Activated T-helper 17 cell treated with anti-CD3 and anti-CD28 coated beads, Interleukin-2, amount 50 U/mL, for 72 hours (primary cell): Measurements from ENCODE around the gene DVL3. TPM values are rescaled to one million over a fixed set of nuclear protein-coding genes. Genes with fewer than 3 reads are reported as not detected.
"Not testable (repeated sequence)": the region's sequence is repeated elsewhere in the genome, so short reads cannot be mapped to it uniquely, and the experiment has no call there.

Source experiments
- ATAC-seq: fragments of 150-1000 bp; cut with Tn5 transposase; replicated peaks from 2 replicates; pipeline ENCODE4 v1.10.0; 2021; ENCODE audit warnings: mild to moderate bottlenecking, moderate library complexity
- H3K27ac Mint-ChIP-seq: one replicate; pipeline ENCODE4 v1.8.0; 2022; ENCODE audit warnings: mixed read lengths
- H3K27me3 Mint-ChIP-seq: one replicate; pipeline ENCODE4 v1.8.0; 2022; ENCODE audit warnings: mixed read lengths
- H3K36me3 Mint-ChIP-seq: one replicate; pipeline ENCODE4 v1.8.0; 2022; ENCODE audit warnings: low read depth, mild to moderate bottlenecking, mixed read lengths
- H3K4me1 Mint-ChIP-seq: one replicate; pipeline ENCODE4 v1.8.0; 2022; ENCODE audit warnings: mixed read lengths
- H3K4me3 Mint-ChIP-seq: one replicate; pipeline ENCODE4 v1.8.0; 2022; ENCODE audit warnings: mild to moderate bottlenecking, mixed read lengths
- H3K9me3 Mint-ChIP-seq: one replicate; pipeline ENCODE4 v1.8.0; 2022; ENCODE audit warnings: mixed read lengths
- total RNA-seq, 2 donors: library from RNA; stranded (reverse); gene quantifications; one replicate each; pipeline ENCODE4 v1.2.3, GENCODE V29; 2022

DVL3 gene
- total RNA-seq: 10 to 100 TPM; 40.3 to 42.5 TPM

DNA sequence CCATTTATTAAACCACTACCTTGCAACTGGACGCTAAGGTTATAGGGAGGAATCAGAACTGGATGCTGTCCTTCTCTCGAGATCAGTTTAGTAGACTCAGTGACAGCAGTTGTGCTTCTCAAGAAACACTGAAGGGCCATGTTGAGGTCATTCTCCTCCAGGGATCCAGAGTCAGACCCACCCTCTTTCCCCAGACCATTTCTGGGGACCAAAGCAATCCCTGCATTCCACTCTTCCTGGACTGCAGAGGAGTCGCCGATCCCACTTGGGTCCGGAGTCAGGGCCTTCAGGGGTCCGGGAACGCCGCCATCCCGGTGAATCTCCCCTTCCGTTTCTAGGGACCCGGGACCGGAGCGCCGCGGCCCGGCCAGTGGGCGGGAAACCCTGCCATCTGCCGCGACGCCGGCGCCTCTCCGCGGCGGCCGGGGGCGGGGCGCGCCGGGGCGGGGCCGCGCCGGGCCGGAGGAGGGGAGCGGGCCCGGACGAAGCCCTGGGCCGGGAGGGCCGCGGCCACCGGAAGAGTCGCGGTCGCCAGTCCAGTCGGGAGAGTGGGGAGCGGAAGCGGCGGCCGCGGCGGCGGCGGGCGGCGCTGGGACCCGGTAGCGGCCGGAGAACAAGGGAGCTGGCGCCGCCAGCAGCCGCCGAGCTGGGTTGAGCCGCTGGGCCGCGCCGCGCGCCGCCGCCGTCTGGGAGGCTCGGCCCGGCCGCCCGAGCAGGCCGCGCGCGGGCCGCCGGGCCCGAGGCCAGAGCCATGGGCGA is at the start of gene DVL3:
TSS of gene DVL3 (plus strand) at position 493 of the 759 bp plus-strand sequence. CDS start at position 752, 259 bp downstream.
- Mint-ChIP-seq H3K27me3 (no peaks in the 10 kb centered on the region), H3K4me1 (peaks cover 5% of the 10 kb centered on the region), H3K4me3 (peak within 1 kb of the TSS; percentile 94), H3K27ac (peak within 1 kb of the TSS; percentile 92), H3K36me3 (peaks cover 5% of the 10 kb centered on the region), H3K9me3 (no peaks in the 10 kb centered on the region)
- peak; percentile 83 for ATAC-seq

DNA sequence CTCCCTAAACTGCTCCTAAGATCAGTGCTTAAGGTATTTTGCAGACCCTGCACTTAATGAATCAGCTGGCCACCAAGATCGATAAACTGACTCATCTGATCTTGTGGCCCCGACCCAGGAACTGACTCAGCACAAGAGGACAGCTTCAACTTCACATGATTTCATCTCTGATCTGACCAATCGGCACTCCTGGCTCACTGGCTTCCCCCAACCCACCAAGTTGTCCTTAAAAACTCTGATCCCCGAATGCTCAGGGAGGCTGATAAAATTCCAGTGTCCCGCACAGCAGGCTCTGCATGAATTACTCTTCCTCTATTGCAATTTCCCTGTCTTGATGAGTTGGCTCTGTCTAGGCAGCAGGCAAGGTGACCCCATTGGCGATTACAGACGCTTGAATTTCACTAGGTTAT is 44.9 kb upstream of the DVL3 start:
- no peaks in the 10 kb centered on the region for H3K4me1 Mint-ChIP-seq
- H3K27ac Mint-ChIP-seq: no peak overlapping the region
- no peaks in the 10 kb centered on the region for H3K9me3 Mint-ChIP-seq
- no peak overlapping the region for H3K4me3 Mint-ChIP-seq
- no peaks in the 10 kb centered on the region for H3K27me3 Mint-ChIP-seq
- H3K36me3 Mint-ChIP-seq: no peaks in the 10 kb centered on the region
- peak; percentile 34 for ATAC-seq

DNA sequence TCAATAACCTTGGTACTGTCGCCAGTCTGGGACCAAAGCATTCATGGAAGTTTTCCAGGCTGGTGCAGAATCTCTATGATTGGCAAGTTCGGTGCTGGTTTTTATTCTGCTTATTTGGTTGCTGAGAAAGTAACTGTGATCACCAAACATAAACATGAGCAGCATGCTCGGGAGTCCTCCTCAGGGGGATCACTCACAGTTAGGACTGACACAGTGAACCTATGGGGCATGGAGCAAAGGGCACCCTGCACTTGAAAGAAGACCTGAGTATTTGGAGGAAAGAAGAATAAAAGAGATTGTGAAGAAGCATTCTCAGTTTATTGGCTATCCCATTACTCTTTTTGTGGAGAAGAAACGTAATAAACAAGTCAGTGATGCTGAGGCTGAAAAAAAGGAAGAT is 39.2 kb upstream of the DVL3 start:
- no peaks in the 10 kb centered on the region for H3K9me3 Mint-ChIP-seq
- no peaks in the 10 kb centered on the region for H3K27me3 Mint-ChIP-seq
- no peaks in the 10 kb centered on the region for H3K4me1 Mint-ChIP-seq
- ATAC-seq: no peak
- no peaks in the 10 kb centered on the region for H3K36me3 Mint-ChIP-seq
- H3K4me3 Mint-ChIP-seq: no peak overlapping the region
- no peak overlapping the region for H3K27ac Mint-ChIP-seq

DNA sequence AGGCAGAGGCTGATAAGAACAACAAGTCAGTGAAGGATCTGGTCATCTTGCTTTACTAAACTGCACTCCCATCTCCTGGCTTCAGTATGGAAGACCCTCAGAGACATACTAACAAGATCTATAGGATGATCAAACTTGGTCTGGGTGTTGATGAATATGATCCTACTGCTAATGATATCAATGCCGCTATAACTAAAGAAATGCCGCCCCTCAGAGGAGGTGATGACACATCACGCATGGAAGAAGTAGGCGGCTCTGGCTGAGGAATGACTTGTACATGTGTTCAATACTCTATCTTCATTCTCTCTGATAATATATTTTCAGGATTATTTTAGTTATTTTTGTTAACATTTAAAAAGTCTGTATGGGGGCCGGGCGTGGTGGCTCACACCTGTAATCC is 37.5 kb upstream of the DVL3 start:
- no peak overlapping the region for H3K4me3 Mint-ChIP-seq
- ATAC-seq: no peak
- no peaks in the 10 kb centered on the region for H3K4me1 Mint-ChIP-seq
- H3K27me3 Mint-ChIP-seq: no peaks in the 10 kb centered on the region
- H3K36me3 Mint-ChIP-seq: no peaks in the 10 kb centered on the region
- H3K27ac Mint-ChIP-seq: no peak overlapping the region
- no peaks in the 10 kb centered on the region for H3K9me3 Mint-ChIP-seq

DNA sequence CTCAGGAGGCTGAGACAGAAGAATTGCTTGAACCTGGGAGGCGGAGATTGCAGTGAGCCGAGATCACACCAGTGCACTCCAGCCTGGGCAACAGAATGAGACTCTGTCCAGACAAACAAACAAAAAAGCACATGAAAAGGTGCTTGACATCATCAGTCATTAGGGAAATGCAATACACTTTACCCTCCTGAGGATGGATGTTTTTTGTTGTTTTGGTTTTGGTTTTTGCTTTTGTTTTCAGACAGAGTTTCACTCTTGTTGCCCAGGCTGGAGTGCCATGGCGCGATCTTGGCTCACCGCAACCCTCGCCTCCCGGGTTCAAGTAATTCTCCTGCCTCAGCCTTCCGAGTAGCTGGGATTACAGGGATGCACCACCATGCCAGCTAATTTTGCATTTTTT is 34.1 kb upstream of the DVL3 start:
- H3K27me3 Mint-ChIP-seq, H3K9me3 Mint-ChIP-seq, ATAC-seq, H3K4me1 Mint-ChIP-seq, H3K4me3 Mint-ChIP-seq, H3K36me3 Mint-ChIP-seq, H3K27ac Mint-ChIP-seq: not testable (repeated sequence)

DNA sequence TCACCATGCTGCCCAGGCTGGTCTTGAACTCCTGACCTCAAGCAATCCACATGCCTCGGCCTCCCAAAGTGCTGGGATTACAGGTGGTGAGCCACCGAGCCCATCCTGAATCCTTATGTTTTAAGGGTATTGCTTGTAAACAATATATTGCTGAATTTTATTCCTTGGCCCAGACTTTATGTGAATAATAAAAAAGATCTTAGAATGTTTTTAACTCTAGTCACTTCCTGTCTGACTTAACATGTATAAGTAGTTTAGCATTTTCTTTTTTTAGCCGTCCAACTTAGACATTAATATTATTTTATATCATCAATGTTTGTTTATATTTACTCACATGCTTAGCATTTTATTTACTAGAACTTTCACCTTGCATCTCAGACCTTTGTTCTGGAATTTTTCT is 29.2 kb upstream of the DVL3 start:
- Mint-ChIP-seq H3K27me3 (no peaks in the 10 kb centered on the region), H3K27ac (no peak overlapping the region), H3K4me3 (no peak overlapping the region), H3K36me3 (no peaks in the 10 kb centered on the region), H3K4me1 (no peaks in the 10 kb centered on the region), H3K9me3 (no peaks in the 10 kb centered on the region)
- ATAC-seq: no peak

DNA sequence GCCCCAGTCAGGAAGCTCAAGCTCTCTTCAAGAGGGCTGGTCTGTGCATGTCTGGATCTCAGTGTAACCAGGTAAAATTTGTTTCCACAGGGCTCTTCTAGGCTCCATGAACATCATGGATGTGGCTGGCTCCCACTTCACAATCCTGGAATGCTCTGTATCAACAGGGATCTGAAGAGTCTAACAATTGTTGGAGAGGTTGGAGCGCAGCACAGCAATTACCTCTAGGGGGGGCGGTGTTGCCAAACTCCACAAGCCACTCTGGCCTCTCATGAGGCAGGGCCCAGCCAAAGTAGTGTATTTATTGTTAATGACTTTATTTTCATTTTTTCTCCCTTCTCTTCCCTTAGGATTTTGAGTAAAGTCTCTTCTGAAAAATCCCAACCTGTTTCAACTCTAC is 26.2 kb upstream of the DVL3 start:
- H3K27ac Mint-ChIP-seq: no peak overlapping the region
- H3K4me3 Mint-ChIP-seq: no peak overlapping the region
- no peaks in the 10 kb centered on the region for H3K9me3 Mint-ChIP-seq
- no peaks in the 10 kb centered on the region for H3K27me3 Mint-ChIP-seq
- no peak for ATAC-seq
- H3K4me1 Mint-ChIP-seq: no peaks in the 10 kb centered on the region
- no peaks in the 10 kb centered on the region for H3K36me3 Mint-ChIP-seq

DNA sequence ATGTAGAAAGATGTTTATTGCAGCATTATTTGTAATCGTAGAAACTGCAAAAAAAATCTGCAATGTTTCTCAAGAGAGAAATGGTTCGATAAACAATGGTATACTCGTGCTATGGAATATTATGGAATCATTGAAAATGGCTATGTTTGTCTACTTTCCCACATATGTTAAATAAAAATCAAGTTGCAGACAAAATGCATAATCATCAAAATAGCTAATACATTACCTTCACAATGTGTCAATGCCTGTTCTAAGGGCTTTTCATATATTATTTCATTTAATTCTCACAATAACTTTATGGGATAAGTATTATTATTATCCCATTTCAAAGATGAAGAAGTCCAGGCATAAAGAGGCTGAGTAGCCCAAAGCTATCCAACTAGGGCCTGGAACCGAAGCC is 22.2 kb upstream of the DVL3 start:
- ATAC-seq: no peak
- H3K9me3 Mint-ChIP-seq: no peaks in the 10 kb centered on the region
- H3K27me3 Mint-ChIP-seq: no peaks in the 10 kb centered on the region
- peaks cover 31% of the 10 kb centered on the region for H3K36me3 Mint-ChIP-seq
- peaks cover 14% of the 10 kb centered on the region for H3K4me1 Mint-ChIP-seq
- no peak overlapping the region for H3K27ac Mint-ChIP-seq
- H3K4me3 Mint-ChIP-seq: peak overlapping the region; percentile 99

DNA sequence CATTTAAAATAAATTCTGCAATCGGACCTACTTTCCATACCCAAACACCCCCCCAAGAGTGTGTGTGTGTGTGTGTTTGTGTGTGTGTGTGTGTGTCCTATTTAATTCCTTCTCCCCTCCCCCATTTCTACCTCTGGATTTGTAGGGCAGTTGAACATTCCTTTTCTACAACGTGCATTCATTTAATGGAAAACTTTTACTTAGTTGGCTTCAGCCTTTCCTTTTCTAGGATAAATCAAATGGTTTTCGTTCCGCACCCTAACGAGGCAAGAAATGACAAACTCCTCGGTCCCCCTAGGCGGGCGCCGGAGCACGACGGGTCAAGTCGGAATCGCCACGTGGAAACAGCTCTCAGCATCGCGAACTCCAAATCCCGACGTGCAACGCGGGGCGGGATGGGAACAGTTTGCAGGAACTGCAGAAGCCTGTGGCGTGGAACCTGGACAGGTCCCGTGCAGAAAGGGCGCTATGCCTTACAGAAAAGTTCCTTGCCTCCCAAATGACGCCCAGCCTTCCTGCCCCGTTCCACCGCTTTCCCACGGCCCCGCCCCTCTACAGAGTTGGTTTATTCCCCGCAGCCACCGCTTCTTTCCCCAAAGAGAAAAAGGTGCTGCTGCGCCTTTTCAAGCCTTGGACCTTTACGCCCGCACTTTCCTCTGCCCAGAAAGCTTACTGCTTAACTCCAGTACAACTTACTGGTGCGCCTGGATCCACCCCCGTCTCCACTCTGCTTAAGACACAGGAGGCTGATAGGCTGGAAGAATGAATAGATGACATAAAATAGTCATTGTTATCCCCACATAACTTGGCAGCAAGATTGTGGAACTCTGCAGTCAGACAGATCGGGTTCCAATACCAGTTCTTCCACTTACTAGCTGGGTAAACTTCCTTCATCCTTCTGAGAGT is 21.1 kb upstream of the DVL3 start:
- H3K27me3 Mint-ChIP-seq: no peaks in the 10 kb centered on the region
- no peaks in the 10 kb centered on the region for H3K9me3 Mint-ChIP-seq
- ATAC-seq: peak; percentile 46
- H3K4me3 Mint-ChIP-seq: peak overlapping the region; percentile 99
- H3K4me1 Mint-ChIP-seq: peaks cover 14% of the 10 kb centered on the region
- H3K27ac Mint-ChIP-seq: peak overlapping the region; percentile 98
- H3K36me3 Mint-ChIP-seq: peaks cover 43% of the 10 kb centered on the region

DNA sequence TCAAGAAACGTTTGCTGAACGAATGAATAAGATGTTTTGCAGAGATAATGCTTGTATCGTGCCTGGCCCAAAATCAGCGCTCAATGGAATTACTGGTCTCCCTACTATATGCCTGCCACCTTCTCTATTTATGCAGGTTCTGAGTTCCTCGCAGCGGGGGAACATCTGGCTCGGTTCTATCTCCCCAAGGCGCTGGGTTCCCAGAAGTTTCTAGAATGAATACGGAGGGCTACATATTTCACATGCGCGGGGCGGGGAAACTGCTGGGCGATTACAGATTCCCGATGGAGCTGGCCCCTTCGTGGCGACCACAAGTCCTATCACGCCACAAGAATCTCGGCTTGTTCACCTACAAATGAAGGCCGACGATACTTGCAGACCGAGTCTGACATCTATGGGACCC is 20.4 kb upstream of the DVL3 start:
- Mint-ChIP-seq H3K36me3 (peaks cover 49% of the 10 kb centered on the region), H3K4me1 (peaks cover 14% of the 10 kb centered on the region), H3K4me3 (peak overlapping the region; percentile 99), H3K9me3 (no peaks in the 10 kb centered on the region), H3K27ac (peak overlapping the region; percentile 98), H3K27me3 (no peaks in the 10 kb centered on the region)
- peak; percentile 46 for ATAC-seq

DNA sequence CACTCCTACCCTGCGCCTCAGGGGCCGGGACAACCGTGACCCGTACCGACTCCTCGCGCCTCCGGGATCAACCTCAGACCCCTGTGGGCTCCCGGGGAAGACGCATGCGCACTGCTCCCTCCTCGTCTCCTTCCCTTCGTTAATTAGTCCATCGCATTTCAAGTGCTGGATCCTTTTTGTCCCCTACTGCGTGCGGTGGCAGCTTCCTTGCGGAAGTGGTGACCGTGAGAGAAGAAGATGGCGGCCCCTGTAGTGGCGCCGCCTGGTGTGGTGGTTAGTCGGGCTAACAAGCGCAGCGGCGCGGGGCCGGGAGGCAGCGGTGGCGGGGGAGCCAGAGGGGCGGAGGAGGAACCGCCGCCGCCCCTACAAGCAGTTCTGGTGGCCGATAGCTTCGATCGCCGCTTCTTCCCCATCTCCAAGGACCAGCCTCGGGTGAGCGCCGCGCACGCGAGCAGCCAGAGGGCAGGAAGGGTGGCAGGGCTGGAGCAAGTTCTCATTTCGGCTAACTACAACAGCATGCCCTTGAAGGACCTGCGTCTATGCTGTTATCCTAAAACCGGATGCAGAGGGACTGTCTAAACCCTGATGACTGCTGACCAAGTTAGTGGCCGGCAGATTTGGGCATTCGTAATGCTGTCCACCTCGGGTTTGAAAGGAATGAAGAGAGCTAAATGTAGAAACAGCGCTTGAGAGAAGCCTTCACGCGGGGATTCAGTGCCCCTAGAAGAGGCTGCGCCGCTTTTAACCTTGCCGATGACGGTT is 19.8 kb upstream of the DVL3 start, which contains the start of gene EIF2B5:
TSS of gene EIF2B5 (plus strand) at position 210 of the 762 bp plus-strand sequence. CDS start at position 238, 28 bp downstream.
- ATAC-seq: peak; percentile 92
- peaks cover 19% of the 10 kb centered on the region for H3K4me1 Mint-ChIP-seq
- no peaks in the 10 kb centered on the region for H3K27me3 Mint-ChIP-seq
- H3K4me3 Mint-ChIP-seq: peak within 1 kb of the TSS; percentile 99
- no peaks in the 10 kb centered on the region for H3K9me3 Mint-ChIP-seq
- peak within 1 kb of the TSS; percentile 98 for H3K27ac Mint-ChIP-seq
- H3K36me3 Mint-ChIP-seq: peaks cover 55% of the 10 kb centered on the region

DNA sequence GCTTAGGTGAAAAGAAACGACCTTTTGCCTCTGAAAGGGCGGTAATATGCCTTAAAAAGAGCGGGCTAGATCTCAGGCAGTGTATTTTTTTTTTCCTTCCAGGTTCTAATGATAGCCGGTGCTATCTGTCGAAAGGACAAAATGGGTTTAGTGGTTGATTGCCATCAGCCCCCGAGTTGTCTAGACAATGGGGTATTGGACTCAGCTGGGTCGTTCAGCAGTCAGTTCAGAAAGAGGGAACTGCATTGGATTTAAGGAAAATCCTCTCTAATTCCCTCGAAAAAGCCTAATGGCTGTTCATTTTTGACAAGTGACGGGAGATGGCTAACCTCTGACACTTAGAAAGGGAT is 19.3 kb upstream of the DVL3 start:
- Mint-ChIP-seq H3K4me1 (peaks cover 20% of the 10 kb centered on the region), H3K36me3 (peaks cover 61% of the 10 kb centered on the region), H3K27me3 (no peaks in the 10 kb centered on the region), H3K27ac (peak overlapping the region; percentile 98), H3K9me3 (no peaks in the 10 kb centered on the region), H3K4me3 (peak overlapping the region; percentile 99)
- ATAC-seq: no peak

DNA sequence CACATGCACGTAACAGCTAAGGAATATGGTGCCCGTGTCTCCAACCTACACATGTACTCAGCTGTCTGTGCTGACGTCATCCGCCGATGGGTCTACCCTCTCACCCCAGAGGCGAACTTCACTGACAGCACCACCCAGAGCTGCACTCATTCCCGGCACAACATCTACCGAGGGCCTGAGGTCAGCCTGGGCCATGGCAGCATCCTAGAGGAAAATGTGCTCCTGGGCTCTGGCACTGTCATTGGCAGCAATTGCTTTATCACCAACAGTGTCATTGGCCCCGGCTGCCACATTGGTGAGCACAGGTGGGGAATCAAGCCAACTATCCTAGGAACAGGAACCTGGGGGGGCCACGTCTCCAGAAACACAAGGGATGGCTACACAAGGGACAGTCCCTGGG is 14.7 kb upstream of the DVL3 start:
- Mint-ChIP-seq H3K4me1 (peaks cover 20% of the 10 kb centered on the region), H3K36me3 (peaks cover 100% of the 10 kb centered on the region), H3K27ac (no peak overlapping the region), H3K9me3 (no peaks in the 10 kb centered on the region), H3K27me3 (no peaks in the 10 kb centered on the region), H3K4me3 (no peak overlapping the region)
- no peak for ATAC-seq

DNA sequence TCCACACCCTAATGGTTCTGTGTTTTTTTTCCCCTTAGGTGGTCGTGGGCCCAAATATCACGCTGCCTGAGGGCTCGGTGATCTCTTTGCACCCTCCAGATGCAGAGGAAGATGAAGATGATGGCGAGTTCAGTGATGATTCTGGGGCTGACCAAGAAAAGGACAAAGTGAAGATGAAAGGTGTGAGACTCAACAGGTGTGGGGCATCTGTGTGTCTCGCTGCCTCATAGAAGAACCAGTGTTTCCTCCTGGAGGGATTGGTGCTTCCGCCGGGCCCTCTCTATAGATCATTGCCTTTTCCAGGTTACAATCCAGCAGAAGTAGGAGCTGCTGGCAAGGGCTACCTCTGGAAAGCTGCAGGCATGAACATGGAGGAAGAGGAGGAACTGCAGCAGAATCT is 13.0 kb upstream of the DVL3 start:
- H3K36me3 Mint-ChIP-seq: peaks cover 99% of the 10 kb centered on the region
- ATAC-seq: no peak
- no peak overlapping the region for H3K4me3 Mint-ChIP-seq
- no peaks in the 10 kb centered on the region for H3K9me3 Mint-ChIP-seq
- H3K27ac Mint-ChIP-seq: no peak overlapping the region
- H3K27me3 Mint-ChIP-seq: no peaks in the 10 kb centered on the region
- peaks cover 9% of the 10 kb centered on the region for H3K4me1 Mint-ChIP-seq
